Ectodermal cell (in vitro differentiated cells): ENCODE results near the gene HBEGF.

Experiments used
- H3K27ac ChIP-seq: 2 replicates; pipeline ENCODE4 v1.7.0; 2013; ENCODE audit warnings: mild to moderate bottlenecking, low read depth, low read length; ENCODE audit not compliant: insufficient read depth, poor library complexity, severe bottlenecking
- H3K27me3 ChIP-seq: 2 replicates; pipeline ENCODE4 v1.7.0; 2013; ENCODE audit warnings: mild to moderate bottlenecking, low read length; ENCODE audit not compliant: insufficient read depth, control insufficient read depth, poor library complexity, severe bottlenecking
- H3K36me3 ChIP-seq: one replicate; pipeline ENCODE4 v1.7.0; 2013; ENCODE audit warnings: low read length; ENCODE audit not compliant: control insufficient read depth, insufficient read depth
- H3K4me1 ChIP-seq: one replicate; pipeline ENCODE4 v1.7.0; 2013; ENCODE audit warnings: low read length; ENCODE audit not compliant: control insufficient read depth, insufficient read depth
- H3K4me3 ChIP-seq: 2 replicates; pipeline ENCODE4 v1.7.0; 2013; ENCODE audit warnings: low read depth, low read length, control low read depth; ENCODE audit not compliant: insufficient read depth
- H3K9me3 ChIP-seq: 2 replicates; pipeline ENCODE4 v1.7.0; 2013; ENCODE audit warnings: mild to moderate bottlenecking, low read length, moderate library complexity; ENCODE audit not compliant: control insufficient read depth
- WGBS, 2 experiments: methylation state at CpG; one replicate each; pipeline ENCODE4 v1.1.7; 2013; ENCODE audit warnings: missing lambda C conversion rate in 2 of 2; 5-methylcytosine and 5-hydroxymethylcytosine counted together

The HBEGF gene

GRCh38 chr5:140294753-140295152, 51.6 kb downstream of the HBEGF start:
- no peak overlapping the region for H3K4me3 ChIP-seq
- H3K36me3 ChIP-seq: peaks cover 7% of the 10 kb centered on the region
- WGBS, 2 experiments: 91 to 95% methylated on average over 2 of the region's 2 CpGs
- H3K27me3 ChIP-seq: no peaks in the 10 kb centered on the region
- no peaks in the 10 kb centered on the region for H3K4me1 ChIP-seq
- no peaks in the 10 kb centered on the region for H3K9me3 ChIP-seq
- H3K27ac ChIP-seq: no peak overlapping the region

GRCh38 chr5:140293849-140294100, 52.6 kb downstream of the HBEGF start:
- H3K4me1 ChIP-seq: no peaks in the 10 kb centered on the region
- no peaks in the 10 kb centered on the region for H3K27me3 ChIP-seq
- H3K4me3 ChIP-seq: no peak overlapping the region
- H3K36me3 ChIP-seq: peaks cover 2% of the 10 kb centered on the region
- 90 to 92% methylated on average over 1 of the region's 1 CpG for WGBS, 2 experiments
- H3K27ac ChIP-seq: no peak overlapping the region
- no peaks in the 10 kb centered on the region for H3K9me3 ChIP-seq

- 91 to 92% methylated on average over 4 of the region's 4 CpGs for WGBS, 2 experiments
- H3K4me1 ChIP-seq: no peaks in the 10 kb centered on the region
- no peaks in the 10 kb centered on the region for H3K36me3 ChIP-seq
- H3K27me3 ChIP-seq: no peaks in the 10 kb centered on the region
- no peaks in the 10 kb centered on the region for H3K9me3 ChIP-seq
- H3K27ac ChIP-seq: no peak overlapping the region
- H3K4me3 ChIP-seq: no peak overlapping the region
These were observed 53.1 kb downstream of the HBEGF start for GRCh38 chr5:140293091-140293848.

GRCh38 chr5:140292212-140293036, 54.0 kb downstream of the HBEGF start:
- 93% methylated on average over 1 of the region's 1 CpG; no CpG with 5 or more reads in 1 of the 2 experiments for WGBS, 2 experiments
- no peak overlapping the region for H3K27ac ChIP-seq

GRCh38 chr5:140287801-140288521, 58.4 kb downstream of the HBEGF start:
- no peaks in the 10 kb centered on the region for H3K4me1 ChIP-seq
- H3K9me3 ChIP-seq: no peaks in the 10 kb centered on the region
- no peaks in the 10 kb centered on the region for H3K27me3 ChIP-seq
- no peaks in the 10 kb centered on the region for H3K36me3 ChIP-seq
- no peak overlapping the region for H3K27ac ChIP-seq
- no peak overlapping the region for H3K4me3 ChIP-seq
- 97 to 98% methylated on average over 5 to 6 of the region's 7 CpGs for WGBS, 2 experiments

More at GRCh38 chr5:140292212-140293036, 54.0 kb downstream of the HBEGF start:
- Histone ChIP-seq H3K36me3 (no peaks in the 10 kb centered on the region), H3K9me3 (no peaks in the 10 kb centered on the region), H3K4me3 (no peak overlapping the region), H3K4me1 (no peaks in the 10 kb centered on the region), H3K27me3 (no peaks in the 10 kb centered on the region)

- WGBS, 2 experiments: 90 to 92% methylated on average over 2 of the region's 5 CpGs
These were observed 60.0 kb downstream of the HBEGF start for GRCh38 chr5:140286424-140286823.

GRCh38 chr5:140284013-140284412, 62.4 kb downstream of the HBEGF start:
- Histone ChIP-seq H3K9me3 (no peaks in the 10 kb centered on the region), H3K27ac (no peak overlapping the region), H3K4me1 (no peaks in the 10 kb centered on the region), H3K36me3 (no peaks in the 10 kb centered on the region), H3K4me3 (no peak overlapping the region), H3K27me3 (no peaks in the 10 kb centered on the region)
- 95 to 96% methylated on average over 2 to 3 of the region's 3 CpGs for WGBS, 2 experiments

More at GRCh38 chr5:140286424-140286823, 60.0 kb downstream of the HBEGF start:
- H3K4me1 ChIP-seq: no peaks in the 10 kb centered on the region
- H3K9me3 ChIP-seq: no peaks in the 10 kb centered on the region
- no peaks in the 10 kb centered on the region for H3K27me3 ChIP-seq
- H3K27ac ChIP-seq: no peak overlapping the region
- H3K4me3 ChIP-seq: no peak overlapping the region
- no peaks in the 10 kb centered on the region for H3K36me3 ChIP-seq
